ENCODE results near the gene RANBP10.

GRCh38 chr16:67702130-67702529, 104.2 kb downstream of the RANBP10 start:
- no peak for TF ChIP-seq ZNF592 (IDR thresholded peaks at IDR 0.05)
- no peak for TF ChIP-seq RBBP5 (conservative IDR thresholded peaks at IDR 0.05)
- TF ChIP-seq PKNOX1 (IDR thresholded peaks at IDR 0.05), result no peak
- TF ChIP-seq POLR2A (IDR thresholded peaks at IDR 0.05; ENCODE audit: low read depth, low read length), result no peak
- TF ChIP-seq WRNIP1 (IDR thresholded peaks at IDR 0.05; ENCODE audit: borderline replicate concordance, low read depth, low read length), result no peak
- no peak for TF ChIP-seq CTCF (IDR thresholded peaks at IDR 0.05 in 2 of 3, conservative IDR thresholded peaks at IDR 0.05 in 1 of 3; ENCODE audit: control insufficient read depth in 2 of 3, extremely low read depth in 1 of 3, insufficient read depth in 1 of 3, low read depth in 3 of 3, low read length in 3 of 3)
- TF ChIP-seq POLR2AphosphoS5 (IDR thresholded peaks at IDR 0.05; ENCODE audit: low read length), result no peak
- TF ChIP-seq BCLAF1 (IDR thresholded peaks at IDR 0.05), result no peak
- no peak for TF ChIP-seq HDAC2 (IDR thresholded peaks at IDR 0.05)
- TF ChIP-seq FOXM1 (IDR thresholded peaks at IDR 0.05; ENCODE audit: low read depth, low read length), result no peak
- no peak for TF ChIP-seq SP1 (IDR thresholded peaks at IDR 0.05; ENCODE audit: low read depth, low read length)
